ENCODE data around the gene GBF1.

Gene GBF1

DNA sequence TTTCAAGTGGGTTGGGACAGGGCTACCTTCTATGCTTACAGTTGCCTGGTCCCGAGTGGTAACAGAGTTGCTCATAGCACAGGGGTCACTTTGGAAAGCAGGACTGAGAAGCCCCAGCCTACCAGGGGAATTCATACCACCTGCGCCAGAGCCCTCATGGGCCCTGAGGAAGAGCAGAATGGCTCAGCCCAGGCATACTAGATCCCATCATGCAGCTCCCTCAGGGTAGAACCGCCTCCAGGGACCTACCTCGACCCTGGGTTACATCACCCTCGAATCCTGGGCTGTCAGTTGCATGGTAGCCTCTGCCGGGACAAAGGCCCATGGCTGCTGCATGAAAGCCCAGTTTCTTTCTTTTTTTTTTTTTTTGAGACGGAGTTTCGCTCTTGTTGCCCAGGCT lies 184.1 kb downstream of the GBF1 start:
- no peak overlapping the region for H3K4me3 ChIP-seq (ENCODE audit: low read length)
- peaks cover 6% of the 10 kb centered on the region for H3K27me3 ChIP-seq (ENCODE audit: control insufficient read depth, insufficient read depth, low read length)
- no peaks in the 10 kb centered on the region for H3K36me3 ChIP-seq (ENCODE audit: control insufficient read depth, insufficient read depth, low read length)
- H3K9ac ChIP-seq (ENCODE audit: low read length) = no peak overlapping the region
- H3K4me1 ChIP-seq (ENCODE audit: control insufficient read depth, insufficient read depth, low read length) = peaks cover 6% of the 10 kb centered on the region
- H3K9me3 ChIP-seq (ENCODE audit: control insufficient read depth, low read length) = no peaks in the 10 kb centered on the region

DNA sequence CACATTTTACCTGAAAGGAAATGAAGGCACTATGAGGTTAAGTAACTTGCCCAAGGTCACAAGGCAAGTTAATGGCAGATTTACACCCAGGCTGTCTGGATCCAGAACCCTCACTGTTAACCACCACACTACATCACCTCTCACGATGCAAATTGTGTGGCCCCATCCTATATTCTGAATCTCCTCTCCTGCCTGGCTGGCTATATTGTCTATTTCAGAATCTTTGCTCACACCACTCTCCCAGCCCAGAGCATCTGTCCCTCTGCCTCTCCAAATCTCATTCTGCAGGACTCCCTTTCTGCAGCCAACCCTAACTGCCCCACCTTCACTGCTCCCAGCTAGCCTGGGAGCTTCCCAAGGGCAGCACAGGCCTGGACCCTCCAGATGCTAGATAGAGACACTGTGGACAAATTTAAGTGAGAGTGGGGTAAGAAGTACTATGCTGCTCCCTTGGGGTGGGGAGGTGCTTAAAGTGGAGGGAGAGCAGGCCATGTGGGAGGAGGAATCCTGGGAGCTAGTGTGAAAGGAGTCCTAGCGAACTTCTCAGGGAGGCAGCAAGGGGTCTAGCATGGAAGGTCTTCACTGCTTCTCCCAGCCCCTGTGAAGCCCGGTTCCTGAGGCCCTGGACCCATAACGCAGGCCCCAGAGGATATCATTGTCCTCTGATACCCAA lies 186.3 kb downstream of the GBF1 start:
- H3K27me3 ChIP-seq (ENCODE audit: control insufficient read depth, insufficient read depth, low read length) = peaks cover 14% of the 10 kb centered on the region
- peak overlapping the region; percentile 86 for H3K9ac ChIP-seq (ENCODE audit: low read length)
- peaks cover 9% of the 10 kb centered on the region for H3K4me1 ChIP-seq (ENCODE audit: control insufficient read depth, insufficient read depth, low read length)
- H3K36me3 ChIP-seq (ENCODE audit: control insufficient read depth, insufficient read depth, low read length) = no peaks in the 10 kb centered on the region
- H3K9me3 ChIP-seq (ENCODE audit: control insufficient read depth, low read length) = no peaks in the 10 kb centered on the region
- peak overlapping the region; percentile 39 for H3K4me3 ChIP-seq (ENCODE audit: low read length)
